Measurements from ENCODE around the gene LIPE.
A peak's percentile ranks its signal among the peaks of the same experiment; 100 is the strongest.
"Not testable (repeated sequence)": the region's sequence is repeated elsewhere in the genome, so short reads cannot be mapped to it uniquely, and the experiment has no call there.

The LIPE gene

GRCh38 chr19:42459926-42460325, 32.7 kb upstream of the LIPE start:
- no peak for TF ChIP-seq CTCF (IDR thresholded peaks at IDR 0.05; ENCODE audit: insufficient read depth, missing control alignments)
- DNase-seq (ENCODE audit: insufficient read length, low spot score) (no peak), FAIRE-seq (no peak)

- DNase-seq (ENCODE audit: insufficient read length, low spot score): no peak
- TF ChIP-seq CTCF (IDR thresholded peaks at IDR 0.05; ENCODE audit: insufficient read depth, missing control alignments): no peak
- no peak for FAIRE-seq
Observed at GRCh38 chr19:42455621-42456081, 28.5 kb upstream of the LIPE start.

- DNase-seq (ENCODE audit: insufficient read length, low spot score) (no peak), FAIRE-seq (no peak)
- no peak for TF ChIP-seq CTCF (IDR thresholded peaks at IDR 0.05; ENCODE audit: insufficient read depth, missing control alignments)
Observed at GRCh38 chr19:42455086-42455485, 27.9 kb upstream of the LIPE start.

- no peak for TF ChIP-seq CTCF (IDR thresholded peaks at IDR 0.05; ENCODE audit: insufficient read depth, missing control alignments)
- no peak for FAIRE-seq
- no peak for DNase-seq (ENCODE audit: insufficient read length, low spot score)
Observed at GRCh38 chr19:42452590-42452989, 25.4 kb upstream of the LIPE start.

GRCh38 chr19:42450314-42450934, 23.2 kb upstream of the LIPE start:
- peak; percentile 97 for TF ChIP-seq CTCF (IDR thresholded peaks at IDR 0.05; ENCODE audit: insufficient read depth, missing control alignments)
- FAIRE-seq (no peak), DNase-seq (ENCODE audit: insufficient read length, low spot score) (peak; percentile 62)

GRCh38 chr19:42448306-42448705, 21.1 kb upstream of the LIPE start:
- DNase-seq (ENCODE audit: insufficient read length, low spot score); FAIRE-seq: not testable (repeated sequence)

GRCh38 chr19:42445948-42446347, 18.8 kb upstream of the LIPE start:
- FAIRE-seq: no peak
- no peak for TF ChIP-seq CTCF (IDR thresholded peaks at IDR 0.05; ENCODE audit: insufficient read depth, missing control alignments)
- DNase-seq (ENCODE audit: insufficient read length, low spot score): no peak

Data from D721Med (cell line).